Lower leg skin (tissue), 3 donors: ENCODE results near the gene VWA5A.

ENCODE experiments used
- CTCF ChIP-seq, 3 donors: fragments of 450-650 bp; IDR thresholded peaks; one replicate each; pipeline ENCODE4 v1.5.1; 2016; ENCODE audit warnings: antibody characterized with exemption in 3 of 3, mild to moderate bottlenecking in 3 of 3, moderate library complexity in 2 of 3
- POLR2A ChIP-seq, 2 donors: fragments of 450-650 bp; IDR thresholded peaks; one replicate each; pipeline ENCODE4 v1.6.1; 2016 to 2017; ENCODE audit warnings: antibody characterized with exemption in 2 of 2, mild to moderate bottlenecking in 1 of 2, moderate library complexity in 1 of 2

GRCh38 chr11:124172101-124172500 is 56.9 kb downstream of the VWA5A start:
- no peak for TF ChIP-seq CTCF (IDR thresholded peaks at IDR 0.05)
- TF ChIP-seq POLR2A (IDR thresholded peaks at IDR 0.05) = no peak
